Measurements from ENCODE around the gene CCL20.

- TF ChIP-seq CTCF (conservative IDR thresholded peaks at IDR 0.05 in 1 of 2, IDR thresholded peaks at IDR 0.05 in 1 of 2; ENCODE audit: extremely low read depth in 1 of 2, insufficient read depth in 1 of 2, low read depth in 1 of 2, low read length in 2 of 2), result no peak
- no peak for TF ChIP-seq EZH2 (IDR thresholded peaks at IDR 0.05; ENCODE audit: borderline replicate concordance, low read length)
Measured at GRCh38 chr2:227826563-227826962, 12.9 kb downstream of the CCL20 start.
